ENCODE measurements around the gene FEM1C. TPM values are rescaled to one million over a fixed set of nuclear protein-coding genes. Genes with fewer than 3 reads are reported as not detected.

FEM1C gene
- total and polyA plus RNA-seq, 9 of the 15 experiments (the other 6 are each of a cell fraction or from before 2014, with no cell fraction given) = 1.4 to 9.3 (median 4.3) TPM

GRCh38 chr5:115578657-115579056, 34.1 kb upstream of the FEM1C start:
- in situ Hi-C loops (cut with MboI) (loop anchor here (5.0 to 25.0 kb wide), 2 partner anchors 271 to 1891 kb away; no protein-coding TSS in a partner anchor), intact Hi-C loops (cut with micrococcal nuclease) (loop anchor here (10.0 kb wide), 1 partner anchor 194 kb away; no protein-coding TSS in a partner anchor)
- no peak overlapping the region for H3K4me3 ChIP-seq
- no peak overlapping the region for H3K4me2 ChIP-seq (ENCODE audit: insufficient read depth, low read length)
- no peaks in the 10 kb centered on the region for H4K20me1 ChIP-seq (replicated peaks; ENCODE audit: control insufficient read depth, insufficient read depth, low read length)
- TF ChIP-seq ARHGAP35 (IDR thresholded peaks at IDR 0.05; ENCODE audit: partially characterized antibody) = no peak
- TF ChIP-seq SAP30 (IDR thresholded peaks at IDR 0.05; ENCODE audit: borderline replicate concordance, insufficient read depth, low read depth, low read length, poor library complexity, severe bottlenecking) = no peak
- no peak for TF ChIP-seq ZNF77 (CRISPR knock-in tag; IDR thresholded peaks at IDR 0.05)
- no peak for TF ChIP-seq EGR1 (conservative IDR thresholded peaks at IDR 0.05)
- TF ChIP-seq ZNF23 (CRISPR knock-in tag; IDR thresholded peaks at IDR 0.05) = no peak
- no peak for TF ChIP-seq ETV5 (CRISPR knock-in tag; IDR thresholded peaks at IDR 0.05; ENCODE audit: low read depth)
- TF ChIP-seq SAFB2 (IDR thresholded peaks at IDR 0.05; ENCODE audit: borderline replicate concordance, low read depth, low read length, severe bottlenecking) = no peak
- no peak for TF ChIP-seq HINFP (tag; conservative IDR thresholded peaks at IDR 0.05; ENCODE audit: low read depth)
- TF ChIP-seq HMG20A (CRISPR knock-in tag; conservative IDR thresholded peaks at IDR 0.05) = no peak
- TF ChIP-seq ZBTB12 (CRISPR knock-in tag; IDR thresholded peaks at IDR 0.05) = no peak
- TF ChIP-seq SIX5 (IDR thresholded peaks at IDR 0.05; ENCODE audit: borderline replicate concordance in 1 of 2, insufficient read depth in 1 of 2, low read depth in 1 of 2, low read length in 2 of 2) = no peak
- no peak for TF ChIP-seq HOXB6 (CRISPR knock-in tag; IDR thresholded peaks at IDR 0.05; ENCODE audit: borderline replicate concordance)
- TF ChIP-seq CTCFL (IDR thresholded peaks at IDR 0.05; ENCODE audit: borderline replicate concordance, insufficient read depth, low read depth, low read length, poor library complexity, severe bottlenecking) = no peak
- TF ChIP-seq HDAC3 (IDR thresholded peaks at IDR 0.05; ENCODE audit: borderline replicate concordance, partially characterized antibody) = no peak
- DNase-seq (ENCODE audit: extremely low read depth in 1 of 4, low spot score in 3 of 4) = no peak
- ATAC-seq = no peak
- ChIA-PET POLR2A (no interaction called here), CTCF (ENCODE audit: low intra/inter-chr PET ratio) (no interaction called here)
- H3K79me2 ChIP-seq (ENCODE audit: control insufficient read depth, insufficient read depth, low read length) = no peaks in the 10 kb centered on the region
- BruUV-seq (replicated peaks) = no TSS peak
- no peak for FAIRE-seq
- no peaks in the 10 kb centered on the region for H3K36me3 ChIP-seq (ENCODE audit: control insufficient read depth, insufficient read depth, low read length)
- H3K9me1 ChIP-seq (ENCODE audit: control insufficient read depth, insufficient read depth, low read length) = no peaks in the 10 kb centered on the region
- no peak overlapping the region for H3K27ac ChIP-seq (ENCODE audit: extremely low read depth, low read depth, low read length)
- no peaks in the 10 kb centered on the region for H3K9me3 ChIP-seq (replicated peaks; ENCODE audit: control insufficient read depth, insufficient read depth, low read depth, low read length)
- H3K27me3 ChIP-seq (ENCODE audit: control insufficient read depth in 2 of 2, insufficient read depth in 2 of 2, low read length in 2 of 2) = no peaks in the 10 kb centered on the region
- no peak overlapping the region for H3K9ac ChIP-seq (ENCODE audit: insufficient read depth in 1 of 2, low read depth in 2 of 2, low read length in 2 of 2)
- no peak overlapping the region for H2AFZ ChIP-seq (ENCODE audit: low read depth, low read length)
- H3K4me1 ChIP-seq (replicated peaks in 1 of 2; ENCODE audit: control insufficient read depth in 2 of 2, insufficient read depth in 2 of 2, low read length in 2 of 2) = no peaks in the 10 kb centered on the region
- 18% methylated on average over 3 of the region's 3 CpGs for WGBS (ENCODE audit: insufficient coverage, low coverage, missing lambda C conversion rate)
